RWPE1 (cell line): Measurements from ENCODE around the gene C2CD4C.
"Not testable (repeated sequence)": the region's sequence is repeated elsewhere in the genome, so short reads cannot be mapped to it uniquely, and the experiment has no call there.

Experiments
- CTCF ChIA-PET: fragments of 350-600 bp; sonication (Branson Sonifier 250); formaldehyde crosslinking; extraction: SDS; loops from one replicate; lab custom pipeline; 2021; lab: Yijun Ruan, JAX
- POLR2A ChIA-PET: fragments of 400-600 bp; formaldehyde crosslinking; extraction: SDS; loops from one replicate; lab custom pipeline; 2020; ENCODE audit warnings: antibody characterized with exemption; ENCODE audit not compliant: low non-redundant PET; lab: Yijun Ruan, JAX
- DNase-seq: peaks from one replicate; pipeline ENCODE4 v3.0.0; 2012; ENCODE audit warnings: low spot score
- H3K27ac ChIP-seq: fragments of 450-650 bp; 2 replicates; pipeline ENCODE4 v1.5.1; 2017
- TF ChIP-seq, protein P1 (sequence below): fragments of 450-650 bp; conservative IDR thresholded peaks from 2 replicates; pipeline ENCODE4 v1.5.1; 2017; ENCODE audit warnings: low read depth, mild to moderate bottlenecking

Gene C2CD4C

GRCh38 chr19:430701-431100 is 21.8 kb upstream of the C2CD4C start:
- TF ChIP-seq, protein P1, sequence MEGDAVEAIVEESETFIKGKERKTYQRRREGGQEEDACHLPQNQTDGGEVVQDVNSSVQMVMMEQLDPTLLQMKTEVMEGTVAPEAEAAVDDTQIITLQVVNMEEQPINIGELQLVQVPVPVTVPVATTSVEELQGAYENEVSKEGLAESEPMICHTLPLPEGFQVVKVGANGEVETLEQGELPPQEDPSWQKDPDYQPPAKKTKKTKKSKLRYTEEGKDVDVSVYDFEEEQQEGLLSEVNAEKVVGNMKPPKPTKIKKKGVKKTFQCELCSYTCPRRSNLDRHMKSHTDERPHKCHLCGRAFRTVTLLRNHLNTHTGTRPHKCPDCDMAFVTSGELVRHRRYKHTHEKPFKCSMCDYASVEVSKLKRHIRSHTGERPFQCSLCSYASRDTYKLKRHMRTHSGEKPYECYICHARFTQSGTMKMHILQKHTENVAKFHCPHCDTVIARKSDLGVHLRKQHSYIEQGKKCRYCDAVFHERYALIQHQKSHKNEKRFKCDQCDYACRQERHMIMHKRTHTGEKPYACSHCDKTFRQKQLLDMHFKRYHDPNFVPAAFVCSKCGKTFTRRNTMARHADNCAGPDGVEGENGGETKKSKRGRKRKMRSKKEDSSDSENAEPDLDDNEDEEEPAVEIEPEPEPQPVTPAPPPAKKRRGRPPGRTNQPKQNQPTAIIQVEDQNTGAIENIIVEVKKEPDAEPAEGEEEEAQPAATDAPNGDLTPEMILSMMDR, result no peak
- no peak overlapping the region for H3K27ac ChIP-seq
- POLR2A ChIA-PET, result no interaction called here
- no peak for DNase-seq
- CTCF ChIA-PET, result no interaction called here

GRCh38 chr19:428149-428548 is 19.2 kb upstream of the C2CD4C start:
- no peak for DNase-seq
- ChIA-PET POLR2A (no interaction called here), CTCF (no interaction called here)
- no peak overlapping the region for H3K27ac ChIP-seq
- TF ChIP-seq, protein P1, result no peak

DNA sequence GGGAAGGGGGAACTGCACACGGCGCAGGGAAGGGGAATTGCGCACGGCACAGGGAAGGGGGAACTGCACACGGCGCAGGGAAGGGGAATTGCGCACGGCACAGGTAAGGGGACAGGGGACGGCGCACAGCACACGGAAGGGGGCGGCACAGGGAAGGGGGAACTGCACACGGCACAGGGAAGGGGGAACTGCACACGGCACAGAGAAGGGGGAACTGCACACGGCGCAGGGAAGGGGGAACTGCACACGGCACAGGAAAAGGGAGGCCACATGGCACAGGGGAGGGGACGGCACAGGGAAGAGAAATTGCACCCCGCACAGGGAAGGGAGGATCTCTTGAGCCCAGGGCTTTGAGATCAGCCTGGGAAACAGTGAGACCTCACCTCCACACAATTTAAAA is 18.7 kb upstream of the C2CD4C start:
- DNase-seq, POLR2A ChIA-PET, CTCF ChIA-PET, H3K27ac ChIP-seq: not testable (repeated sequence)

GRCh38 chr19:426725-427445 is 17.9 kb upstream of the C2CD4C start:
- no peak overlapping the region for H3K27ac ChIP-seq
- POLR2A ChIA-PET, result no interaction called here
- CTCF ChIA-PET, result no interaction called here
- TF ChIP-seq, protein P1, result no peak
- DNase-seq, result no peak

DNA sequence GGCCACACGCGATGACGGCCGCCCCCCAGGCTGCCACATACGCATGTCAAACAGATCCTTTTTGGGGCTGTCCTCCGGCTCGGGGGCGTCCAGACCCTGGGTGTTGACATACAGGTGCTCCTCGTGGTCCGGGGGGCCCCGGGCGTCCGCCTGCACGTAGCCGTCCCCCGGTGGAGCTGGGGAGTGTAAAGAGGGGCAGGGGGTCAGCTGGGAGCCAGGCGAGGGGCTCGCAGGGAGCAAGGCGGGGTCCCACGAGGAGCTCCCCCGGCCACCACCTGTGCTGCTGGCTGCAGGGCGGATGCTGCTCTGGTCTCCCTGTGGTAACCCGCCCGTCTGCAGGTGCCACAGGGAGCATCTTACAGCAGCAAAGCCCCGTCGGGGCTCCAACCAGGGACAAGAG is 16.1 kb upstream of the C2CD4C start:
- ChIA-PET POLR2A (no interaction called here), CTCF (no interaction called here)
- no peak for DNase-seq
- TF ChIP-seq, protein P1, result no peak
- H3K27ac ChIP-seq, result no peak overlapping the region

GRCh38 chr19:424546-424945 is 15.6 kb upstream of the C2CD4C start:
- POLR2A ChIA-PET, result no interaction called here
- no peak for DNase-seq
- TF ChIP-seq, protein P1, result no peak
- no peak overlapping the region for H3K27ac ChIP-seq
- CTCF ChIA-PET, result no interaction called here

- CTCF ChIA-PET, result interaction anchor here (0.6 kb wide), 1 partner anchor 102 kb away, joined by 5 read pairs; no protein-coding TSS in a partner anchor
- H3K27ac ChIP-seq, result no peak overlapping the region
Observed at GRCh38 chr19:423691-424466, 14.9 kb upstream of the C2CD4C start.

DNA sequence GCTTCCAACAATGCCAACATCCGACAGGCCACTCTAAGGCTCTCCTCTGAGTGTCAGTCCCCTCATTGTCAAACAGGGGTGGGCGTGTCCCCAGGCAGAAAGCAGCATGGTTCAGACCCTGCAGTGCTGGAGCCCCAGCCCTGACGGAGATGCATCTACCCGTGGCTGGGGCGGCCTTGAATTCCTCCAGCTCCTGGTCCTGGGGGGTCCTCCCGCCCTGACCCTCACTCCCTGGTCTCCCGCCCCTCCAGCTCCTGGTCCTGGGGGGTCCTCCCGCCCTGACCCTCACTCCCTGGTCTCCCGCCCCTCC is 13.9 kb upstream of the C2CD4C start:
- POLR2A ChIA-PET, CTCF ChIA-PET: not testable (repeated sequence)

More at GRCh38 chr19:423691-424466, 14.9 kb upstream of the C2CD4C start:
- TF ChIP-seq, protein P1, result no peak
- DNase-seq, result no peak
- POLR2A ChIA-PET, result no interaction called here

More for the DNA sequence above, 13.9 kb upstream of the C2CD4C start:
- not testable (repeated sequence) for H3K27ac ChIP-seq, DNase-seq
